NCI-H187 treated with DMSO at 0.1 percent for 48 hours (cell line): Measurements from ENCODE around the gene KMT5B.

ENCODE experiments used
- DNase-seq: peaks from one replicate; lab custom pipeline; 2025; lab: John Stamatoyannopoulos, UW

The KMT5B gene

GRCh38 chr11:68117853-68118470 is 95.1 kb downstream of the KMT5B start:
- DNase-seq, result no peak

DNA sequence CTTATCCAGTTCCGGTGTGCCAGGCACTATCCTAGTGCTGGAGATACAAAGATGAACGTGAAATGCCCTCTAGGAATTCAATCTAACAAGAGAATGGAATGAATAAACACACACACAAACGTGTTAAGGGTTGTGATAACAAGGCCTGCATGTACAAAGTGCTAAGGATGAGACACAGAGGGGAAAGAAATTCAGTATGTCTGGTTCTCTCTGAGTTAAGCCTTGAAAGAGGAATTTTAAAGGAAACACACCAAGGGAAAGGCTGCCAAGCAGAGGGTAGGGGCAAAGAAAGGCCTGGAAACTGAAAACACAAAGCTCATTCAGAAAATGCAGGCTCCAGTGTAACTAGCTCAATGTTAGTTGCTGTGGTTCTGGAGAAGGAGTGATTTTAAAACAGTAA is 96.1 kb downstream of the KMT5B start:
- DNase-seq, result no peak

DNA sequence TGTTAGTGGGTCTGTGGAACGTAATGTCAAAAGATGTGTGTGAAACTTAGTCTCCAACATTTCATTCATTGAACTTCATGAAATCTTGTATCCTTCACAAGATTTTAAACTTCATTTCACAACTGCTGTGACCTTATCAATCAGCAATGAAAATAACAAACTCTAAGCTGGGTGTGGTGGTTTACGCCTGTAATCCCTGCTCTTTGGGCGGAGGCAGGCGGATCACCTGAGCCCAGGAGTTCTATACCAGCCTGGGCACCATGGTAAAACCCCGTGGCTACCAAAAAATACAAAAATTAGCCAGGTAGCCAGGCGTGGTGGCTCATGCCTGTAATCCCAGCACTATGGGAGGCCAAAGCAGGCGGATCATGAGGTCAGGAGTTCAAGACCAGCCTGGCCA is 97.0 kb downstream of the KMT5B start:
- no peak for DNase-seq

GRCh38 chr11:68115285-68115684 is 97.8 kb downstream of the KMT5B start:
- no peak for DNase-seq

- no peak for DNase-seq
These were observed 99.1 kb downstream of the KMT5B start for GRCh38 chr11:68113986-68114385.

DNA sequence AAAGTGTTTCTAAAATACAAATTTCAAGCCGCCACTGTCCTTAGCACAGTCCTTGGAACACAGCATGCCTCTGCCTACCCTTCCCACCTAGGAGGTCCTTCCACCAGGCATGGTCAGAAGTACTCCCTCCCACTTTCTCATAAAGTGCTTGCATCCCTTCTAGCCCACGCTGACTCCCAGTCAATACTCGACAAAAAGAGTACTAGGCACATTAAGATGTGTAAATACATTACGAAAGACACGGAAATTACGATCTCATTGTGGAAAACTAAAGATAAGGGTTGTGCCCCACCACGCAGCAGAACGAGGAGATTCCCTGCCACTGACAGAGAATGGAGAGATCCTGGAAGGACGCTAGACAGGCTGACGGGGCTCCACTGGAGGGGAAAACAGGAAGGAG is 105.4 kb downstream of the KMT5B start:
- no peak for DNase-seq

DNA sequence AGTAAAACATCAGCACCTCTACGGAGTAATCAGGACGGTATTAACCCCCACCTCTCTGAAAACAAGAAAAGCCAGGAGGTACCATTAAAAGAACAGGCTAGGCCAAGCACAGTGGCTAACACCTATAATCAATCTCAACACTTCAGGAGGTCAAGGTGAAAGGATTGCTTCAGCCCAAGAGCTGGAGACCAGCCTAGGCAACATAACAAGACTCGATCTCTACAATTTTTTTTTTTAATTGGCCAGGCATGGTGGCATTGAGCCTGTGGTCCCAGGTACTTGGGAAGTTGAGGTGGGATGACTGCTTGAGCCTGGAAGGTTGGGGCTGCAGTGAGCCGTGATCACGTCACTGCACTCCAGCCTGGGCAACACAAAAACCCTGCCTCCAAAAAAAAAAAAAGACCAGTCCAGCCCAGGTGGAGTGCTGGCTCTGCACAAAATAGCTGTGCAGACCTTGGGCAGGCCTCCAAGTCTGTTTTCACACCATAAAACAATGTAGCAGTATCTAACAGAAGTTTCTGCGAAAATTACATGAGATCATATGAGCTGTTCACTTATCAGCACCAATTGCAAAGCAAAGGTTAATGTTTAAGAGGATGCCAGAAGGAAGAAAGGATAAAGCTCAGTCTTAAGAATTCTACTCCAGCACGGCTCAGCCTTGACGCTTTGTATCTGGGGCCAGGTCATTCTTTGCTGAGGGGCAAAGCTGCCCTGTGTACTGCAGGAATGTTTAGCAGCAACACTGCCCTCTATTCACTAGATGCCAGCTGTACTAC is 106.7 kb downstream of the KMT5B start:
- DNase-seq, result no peak
